ENCODE results near the gene POU4F2.

Gene POU4F2

DNA sequence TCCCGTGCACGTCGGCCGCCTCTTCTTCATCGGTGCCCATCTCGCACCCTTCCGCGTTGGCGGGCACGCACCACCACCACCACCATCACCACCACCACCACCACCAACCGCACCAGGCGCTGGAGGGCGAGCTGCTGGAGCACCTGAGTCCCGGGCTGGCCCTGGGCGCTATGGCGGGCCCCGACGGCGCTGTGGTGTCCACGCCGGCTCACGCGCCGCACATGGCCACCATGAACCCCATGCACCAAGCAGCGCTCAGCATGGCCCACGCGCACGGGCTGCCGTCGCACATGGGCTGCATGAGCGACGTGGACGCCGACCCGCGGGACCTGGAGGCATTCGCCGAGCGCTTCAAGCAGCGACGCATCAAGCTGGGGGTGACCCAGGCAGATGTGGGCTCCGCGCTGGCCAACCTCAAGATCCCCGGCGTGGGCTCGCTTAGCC, 1.4 kb downstream of the POU4F2 start:
- Histone ChIP-seq H3K27me3 (ENCODE audit: low read length) (no peaks in the 10 kb centered on the region), H3K9me2 (replicated peaks; ENCODE audit: insufficient read depth, low read length) (no peaks in the 10 kb centered on the region), H3F3A (ENCODE audit: insufficient read depth) (no peaks in the 10 kb centered on the region), H3K9ac (ENCODE audit: low read length) (no peak overlapping the region), H3K27ac (ENCODE audit: low read depth, low read length) (no peak overlapping the region), H3K4me3 (ENCODE audit: insufficient read depth, low read length, poor library complexity, severe bottlenecking) (no peak overlapping the region), H3K79me2 (ENCODE audit: insufficient read depth, low read length) (no peaks in the 10 kb centered on the region), H4K20me1 (ENCODE audit: low read depth, low read length) (no peaks in the 10 kb centered on the region), H3K4me2 (ENCODE audit: low read depth, low read length, poor library complexity, severe bottlenecking) (no peak overlapping the region), H2AFZ (ENCODE audit: low read depth, low read length, severe bottlenecking) (no peak overlapping the region), H3K9me3 (ENCODE audit: insufficient read depth, low read length) (no peaks in the 10 kb centered on the region), H3K36me3 (ENCODE audit: low read length) (no peaks in the 10 kb centered on the region)
- no peak for TF ChIP-seq EZH2phosphoT487 (conservative IDR thresholded peaks at IDR 0.05; ENCODE audit: low read length)
- TF ChIP-seq, protein P1, sequence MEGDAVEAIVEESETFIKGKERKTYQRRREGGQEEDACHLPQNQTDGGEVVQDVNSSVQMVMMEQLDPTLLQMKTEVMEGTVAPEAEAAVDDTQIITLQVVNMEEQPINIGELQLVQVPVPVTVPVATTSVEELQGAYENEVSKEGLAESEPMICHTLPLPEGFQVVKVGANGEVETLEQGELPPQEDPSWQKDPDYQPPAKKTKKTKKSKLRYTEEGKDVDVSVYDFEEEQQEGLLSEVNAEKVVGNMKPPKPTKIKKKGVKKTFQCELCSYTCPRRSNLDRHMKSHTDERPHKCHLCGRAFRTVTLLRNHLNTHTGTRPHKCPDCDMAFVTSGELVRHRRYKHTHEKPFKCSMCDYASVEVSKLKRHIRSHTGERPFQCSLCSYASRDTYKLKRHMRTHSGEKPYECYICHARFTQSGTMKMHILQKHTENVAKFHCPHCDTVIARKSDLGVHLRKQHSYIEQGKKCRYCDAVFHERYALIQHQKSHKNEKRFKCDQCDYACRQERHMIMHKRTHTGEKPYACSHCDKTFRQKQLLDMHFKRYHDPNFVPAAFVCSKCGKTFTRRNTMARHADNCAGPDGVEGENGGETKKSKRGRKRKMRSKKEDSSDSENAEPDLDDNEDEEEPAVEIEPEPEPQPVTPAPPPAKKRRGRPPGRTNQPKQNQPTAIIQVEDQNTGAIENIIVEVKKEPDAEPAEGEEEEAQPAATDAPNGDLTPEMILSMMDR (IDR thresholded peaks at IDR 0.05; ENCODE audit: insufficient read depth, low read length, poor library complexity, severe bottlenecking): no peak

DNA sequence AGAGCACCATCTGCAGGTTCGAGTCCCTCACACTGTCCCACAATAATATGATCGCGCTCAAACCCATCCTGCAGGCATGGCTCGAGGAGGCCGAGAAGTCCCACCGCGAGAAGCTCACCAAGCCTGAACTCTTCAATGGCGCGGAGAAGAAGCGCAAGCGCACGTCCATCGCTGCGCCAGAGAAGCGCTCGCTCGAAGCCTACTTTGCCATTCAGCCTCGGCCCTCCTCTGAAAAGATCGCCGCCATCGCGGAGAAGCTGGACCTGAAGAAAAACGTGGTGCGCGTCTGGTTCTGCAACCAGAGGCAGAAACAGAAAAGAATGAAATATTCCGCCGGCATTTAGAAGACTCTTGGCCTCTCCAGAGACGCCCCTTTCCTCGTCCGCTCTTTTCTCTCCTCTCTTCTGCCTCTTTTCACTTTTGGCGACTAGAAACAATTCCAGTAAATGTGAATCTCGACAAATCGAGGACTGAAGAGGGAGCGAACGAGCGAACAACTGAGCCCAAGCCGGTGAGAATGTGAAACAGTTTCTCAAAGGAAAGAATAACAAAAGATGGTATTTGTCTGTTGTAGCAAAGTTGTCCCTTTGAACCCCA, 1.9 kb downstream of the POU4F2 start:
- no peaks in the 10 kb centered on the region for H3K9me2 ChIP-seq (replicated peaks; ENCODE audit: insufficient read depth, low read length)
- no peaks in the 10 kb centered on the region for H3K27me3 ChIP-seq (ENCODE audit: low read length)
- no peaks in the 10 kb centered on the region for H3K36me3 ChIP-seq (ENCODE audit: low read length)
- TF ChIP-seq, protein P1 (IDR thresholded peaks at IDR 0.05; ENCODE audit: insufficient read depth, low read length, poor library complexity, severe bottlenecking): no peak
- TF ChIP-seq EZH2phosphoT487 (conservative IDR thresholded peaks at IDR 0.05; ENCODE audit: low read length): no peak
- H3K9me3 ChIP-seq (ENCODE audit: insufficient read depth, low read length): no peaks in the 10 kb centered on the region
- H3K4me3 ChIP-seq (ENCODE audit: insufficient read depth, low read length, poor library complexity, severe bottlenecking): no peak overlapping the region
- H3K9ac ChIP-seq (ENCODE audit: low read length): no peak overlapping the region
- H3K79me2 ChIP-seq (ENCODE audit: insufficient read depth, low read length): no peaks in the 10 kb centered on the region
- no peak overlapping the region for H2AFZ ChIP-seq (ENCODE audit: low read depth, low read length, severe bottlenecking)
- H4K20me1 ChIP-seq (ENCODE audit: low read depth, low read length): no peaks in the 10 kb centered on the region
- H3K27ac ChIP-seq (ENCODE audit: low read depth, low read length): no peak overlapping the region
- no peaks in the 10 kb centered on the region for H3F3A ChIP-seq (ENCODE audit: insufficient read depth)
- no peak overlapping the region for H3K4me2 ChIP-seq (ENCODE audit: low read depth, low read length, poor library complexity, severe bottlenecking)

DNA sequence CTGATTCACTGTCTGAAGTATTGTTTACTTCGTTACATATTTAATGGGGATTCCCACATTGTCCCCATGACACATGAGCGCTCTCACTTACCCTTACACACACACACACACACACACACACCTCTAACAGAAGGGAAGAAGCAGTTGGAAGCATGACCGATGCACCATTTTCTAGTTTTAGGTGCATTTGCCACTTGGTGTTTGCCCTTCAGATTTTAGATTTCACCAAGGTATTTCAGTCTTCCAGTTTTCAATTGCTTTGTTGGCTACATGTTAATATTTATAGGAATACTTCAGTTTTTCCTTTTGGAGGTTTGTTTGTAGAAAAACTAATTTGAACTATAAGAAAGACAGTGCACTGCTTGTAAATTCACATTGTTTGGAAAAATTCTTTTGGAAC, 3.1 kb downstream of the POU4F2 start:
- H3K79me2 ChIP-seq (ENCODE audit: insufficient read depth, low read length): no peaks in the 10 kb centered on the region
- no peak overlapping the region for H3K9ac ChIP-seq (ENCODE audit: low read length)
- H3K4me2 ChIP-seq (ENCODE audit: low read depth, low read length, poor library complexity, severe bottlenecking): no peak overlapping the region
- no peaks in the 10 kb centered on the region for H3K9me3 ChIP-seq (ENCODE audit: insufficient read depth, low read length)
- no peak overlapping the region for H3K4me3 ChIP-seq (ENCODE audit: insufficient read depth, low read length, poor library complexity, severe bottlenecking)
- no peak overlapping the region for H3K27ac ChIP-seq (ENCODE audit: low read depth, low read length)
- H3F3A ChIP-seq (ENCODE audit: insufficient read depth): no peaks in the 10 kb centered on the region
- no peaks in the 10 kb centered on the region for H3K27me3 ChIP-seq (ENCODE audit: low read length)
- H3K36me3 ChIP-seq (ENCODE audit: low read length): no peaks in the 10 kb centered on the region
- no peaks in the 10 kb centered on the region for H3K9me2 ChIP-seq (replicated peaks; ENCODE audit: insufficient read depth, low read length)
- no peak overlapping the region for H2AFZ ChIP-seq (ENCODE audit: low read depth, low read length, severe bottlenecking)
- TF ChIP-seq EZH2phosphoT487 (conservative IDR thresholded peaks at IDR 0.05; ENCODE audit: low read length): no peak
- TF ChIP-seq, protein P1 (IDR thresholded peaks at IDR 0.05; ENCODE audit: insufficient read depth, low read length, poor library complexity, severe bottlenecking): no peak
- H4K20me1 ChIP-seq (ENCODE audit: low read depth, low read length): no peaks in the 10 kb centered on the region

Data from SU-DHL-6 (cell line).